ENCODE results near the gene SPATA2. TPM values are rescaled to one million over a fixed set of nuclear protein-coding genes. Genes with fewer than 3 reads are reported as not detected.
A peak's percentile ranks its signal among the peaks of the same experiment; 100 is the strongest.

The SPATA2 gene
- total and polyA plus RNA-seq, 2 experiments from 2014 or later = 5.3 to 9.3 TPM

DNA sequence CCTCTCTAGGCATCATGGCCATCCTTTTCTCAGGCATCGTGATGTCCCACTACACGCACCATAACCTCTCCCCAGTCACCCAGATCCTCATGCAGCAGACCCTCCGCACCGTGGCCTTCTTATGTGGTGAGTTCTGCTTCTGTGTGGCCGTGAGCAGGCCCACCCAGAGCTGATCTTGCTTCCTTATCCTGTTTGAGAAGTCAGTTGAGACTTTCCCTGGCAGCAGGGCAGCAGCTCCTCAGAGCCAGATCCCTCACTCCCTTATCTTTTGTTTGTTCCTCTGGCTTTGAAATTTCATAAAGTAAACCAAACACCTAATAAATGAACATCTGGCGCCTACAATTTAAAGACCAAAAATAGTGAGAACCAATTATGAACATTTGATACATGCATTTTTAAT lies 40.6 kb downstream of the SPATA2 start (continued):
- TF ChIP-seq, protein P1, sequence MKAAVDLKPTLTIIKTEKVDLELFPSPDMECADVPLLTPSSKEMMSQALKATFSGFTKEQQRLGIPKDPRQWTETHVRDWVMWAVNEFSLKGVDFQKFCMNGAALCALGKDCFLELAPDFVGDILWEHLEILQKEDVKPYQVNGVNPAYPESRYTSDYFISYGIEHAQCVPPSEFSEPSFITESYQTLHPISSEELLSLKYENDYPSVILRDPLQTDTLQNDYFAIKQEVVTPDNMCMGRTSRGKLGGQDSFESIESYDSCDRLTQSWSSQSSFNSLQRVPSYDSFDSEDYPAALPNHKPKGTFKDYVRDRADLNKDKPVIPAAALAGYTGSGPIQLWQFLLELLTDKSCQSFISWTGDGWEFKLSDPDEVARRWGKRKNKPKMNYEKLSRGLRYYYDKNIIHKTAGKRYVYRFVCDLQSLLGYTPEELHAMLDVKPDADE (IDR thresholded peaks at IDR 0.05) = no peak
- TF ChIP-seq POLR2AphosphoS5 (IDR thresholded peaks at IDR 0.05; ENCODE audit: low read depth) (no peak), ZNF114 (CRISPR knock-in tag; IDR thresholded peaks at IDR 0.05) (no peak), STAT1 (IDR thresholded peaks at IDR 0.05; ENCODE audit: unreplicated experiment) (no peak), NANOG (IDR thresholded peaks at IDR 0.05; ENCODE audit: borderline replicate concordance) (no peak), ZNF331 (CRISPR knock-in tag; IDR thresholded peaks at IDR 0.05; ENCODE audit: low read depth) (no peak)
- TF ChIP-seq, protein P2, sequence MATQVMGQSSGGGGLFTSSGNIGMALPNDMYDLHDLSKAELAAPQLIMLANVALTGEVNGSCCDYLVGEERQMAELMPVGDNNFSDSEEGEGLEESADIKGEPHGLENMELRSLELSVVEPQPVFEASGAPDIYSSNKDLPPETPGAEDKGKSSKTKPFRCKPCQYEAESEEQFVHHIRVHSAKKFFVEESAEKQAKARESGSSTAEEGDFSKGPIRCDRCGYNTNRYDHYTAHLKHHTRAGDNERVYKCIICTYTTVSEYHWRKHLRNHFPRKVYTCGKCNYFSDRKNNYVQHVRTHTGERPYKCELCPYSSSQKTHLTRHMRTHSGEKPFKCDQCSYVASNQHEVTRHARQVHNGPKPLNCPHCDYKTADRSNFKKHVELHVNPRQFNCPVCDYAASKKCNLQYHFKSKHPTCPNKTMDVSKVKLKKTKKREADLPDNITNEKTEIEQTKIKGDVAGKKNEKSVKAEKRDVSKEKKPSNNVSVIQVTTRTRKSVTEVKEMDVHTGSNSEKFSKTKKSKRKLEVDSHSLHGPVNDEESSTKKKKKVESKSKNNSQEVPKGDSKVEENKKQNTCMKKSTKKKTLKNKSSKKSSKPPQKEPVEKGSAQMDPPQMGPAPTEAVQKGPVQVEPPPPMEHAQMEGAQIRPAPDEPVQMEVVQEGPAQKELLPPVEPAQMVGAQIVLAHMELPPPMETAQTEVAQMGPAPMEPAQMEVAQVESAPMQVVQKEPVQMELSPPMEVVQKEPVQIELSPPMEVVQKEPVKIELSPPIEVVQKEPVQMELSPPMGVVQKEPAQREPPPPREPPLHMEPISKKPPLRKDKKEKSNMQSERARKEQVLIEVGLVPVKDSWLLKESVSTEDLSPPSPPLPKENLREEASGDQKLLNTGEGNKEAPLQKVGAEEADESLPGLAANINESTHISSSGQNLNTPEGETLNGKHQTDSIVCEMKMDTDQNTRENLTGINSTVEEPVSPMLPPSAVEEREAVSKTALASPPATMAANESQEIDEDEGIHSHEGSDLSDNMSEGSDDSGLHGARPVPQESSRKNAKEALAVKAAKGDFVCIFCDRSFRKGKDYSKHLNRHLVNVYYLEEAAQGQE (IDR thresholded peaks at IDR 0.05; ENCODE audit: unreplicated experiment) = no peak
- TF ChIP-seq, protein P3, sequence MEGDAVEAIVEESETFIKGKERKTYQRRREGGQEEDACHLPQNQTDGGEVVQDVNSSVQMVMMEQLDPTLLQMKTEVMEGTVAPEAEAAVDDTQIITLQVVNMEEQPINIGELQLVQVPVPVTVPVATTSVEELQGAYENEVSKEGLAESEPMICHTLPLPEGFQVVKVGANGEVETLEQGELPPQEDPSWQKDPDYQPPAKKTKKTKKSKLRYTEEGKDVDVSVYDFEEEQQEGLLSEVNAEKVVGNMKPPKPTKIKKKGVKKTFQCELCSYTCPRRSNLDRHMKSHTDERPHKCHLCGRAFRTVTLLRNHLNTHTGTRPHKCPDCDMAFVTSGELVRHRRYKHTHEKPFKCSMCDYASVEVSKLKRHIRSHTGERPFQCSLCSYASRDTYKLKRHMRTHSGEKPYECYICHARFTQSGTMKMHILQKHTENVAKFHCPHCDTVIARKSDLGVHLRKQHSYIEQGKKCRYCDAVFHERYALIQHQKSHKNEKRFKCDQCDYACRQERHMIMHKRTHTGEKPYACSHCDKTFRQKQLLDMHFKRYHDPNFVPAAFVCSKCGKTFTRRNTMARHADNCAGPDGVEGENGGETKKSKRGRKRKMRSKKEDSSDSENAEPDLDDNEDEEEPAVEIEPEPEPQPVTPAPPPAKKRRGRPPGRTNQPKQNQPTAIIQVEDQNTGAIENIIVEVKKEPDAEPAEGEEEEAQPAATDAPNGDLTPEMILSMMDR (conservative IDR thresholded peaks at IDR 0.05; ENCODE audit: low read depth in 2 of 2) = no peak

DNA sequence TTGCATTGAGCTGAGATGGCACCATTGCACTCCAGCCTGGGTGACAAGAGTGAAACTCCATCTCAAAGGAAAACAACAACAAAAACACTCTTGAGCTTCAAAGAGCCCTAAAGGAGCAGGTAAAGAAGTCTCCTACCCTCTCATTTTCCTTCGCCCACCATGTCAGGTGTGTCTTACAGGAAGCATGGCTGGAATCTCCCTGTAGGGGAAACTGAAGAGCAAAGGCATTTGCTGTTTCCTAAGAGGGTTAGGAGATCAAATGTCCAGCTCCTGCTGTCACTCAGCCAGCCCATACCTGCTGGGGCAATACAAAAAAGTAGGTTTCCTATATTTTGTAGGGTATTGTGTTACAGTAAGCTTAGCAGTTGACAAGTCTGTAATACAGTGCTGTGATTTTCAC lies 43.3 kb downstream of the SPATA2 start:
- Histone ChIP-seq H3K36me3 (ENCODE audit: insufficient read depth) (no peaks in the 10 kb centered on the region), H3K27ac (ENCODE audit: low read depth) (no peak overlapping the region), H3K79me2 (replicated peaks; ENCODE audit: insufficient read depth) (no peaks in the 10 kb centered on the region), H3K4me2 (no peak overlapping the region), H2AFZ (no peak overlapping the region), H3F3A (replicated peaks; ENCODE audit: low read depth) (no peaks in the 10 kb centered on the region), H3K9me2 (ENCODE audit: insufficient read depth) (no peaks in the 10 kb centered on the region), H4K20me1 (replicated peaks; ENCODE audit: insufficient read depth) (no peaks in the 10 kb centered on the region), H3K4me3 (no peak overlapping the region), H3K4me1 (ENCODE audit: insufficient read depth) (peaks cover 7% of the 10 kb centered on the region), H3K27me3 (ENCODE audit: insufficient read depth) (no peaks in the 10 kb centered on the region)
- no peak overlapping the region for H3K27ac Mint-ChIP-seq
- H3K27me3 Mint-ChIP-seq (ENCODE audit: insufficient read depth, low read depth, poor library complexity) = peaks cover 1% of the 10 kb centered on the region
- TF ChIP-seq, protein P1 (IDR thresholded peaks at IDR 0.05) = no peak
- DNase-seq (ENCODE audit: low spot score) = no peak
- H3K4me1 Mint-ChIP-seq = peaks cover 12% of the 10 kb centered on the region
- H3K4me3 Mint-ChIP-seq = no peak overlapping the region
- no peaks in the 10 kb centered on the region; the same call in 2 of the 3 replicates for H3K9me3 Mint-ChIP-seq
- 0 out of 3 replicates have a peak, but pooled peaks cover 3% of the 10 kb centered on the region for H3K36me3 Mint-ChIP-seq (ENCODE audit: low read depth)
- ATAC-seq = peak; percentile 51
